Activated CD4-positive, alpha-beta T cell treated with anti-CD3 and anti-CD28 coated beads, Interleukin-2, amount 10 ng/mL, durations not matched to agents 7 days and 5 days (primary cell): Measurements from ENCODE around the gene LPAR1. TPM values are rescaled to one million over a fixed set of nuclear protein-coding genes. Genes with fewer than 3 reads are reported as not detected.

Source experiments
- CTCF ChIA-PET: fragments of 350-600 bp; sonication (Branson Sonifier 250); formaldehyde crosslinking; loops from one replicate; lab custom pipeline; 2021; ENCODE audit warnings: antibody characterized with exemption; lab: Charles Lee
- POLR2A ChIA-PET: fragments of 350-600 bp; sonication (Branson Sonifier 250); formaldehyde crosslinking; loops from one replicate; lab custom pipeline; 2021; ENCODE audit warnings: antibody characterized with exemption; lab: Charles Lee
- DNase-seq: peaks from one replicate; pipeline ENCODE4 v3.0.0-alpha.2; 2020
- H3K27ac Mint-ChIP-seq: one replicate; pipeline ENCODE4 v1.8.0; 2021; ENCODE audit warnings: mild to moderate bottlenecking, moderate library complexity, mixed read lengths
- H3K27me3 Mint-ChIP-seq: one replicate; pipeline ENCODE4 v1.8.0; 2021; ENCODE audit warnings: mixed read lengths
- H3K36me3 Mint-ChIP-seq: one replicate; pipeline ENCODE4 v1.8.0; 2021; ENCODE audit warnings: low read depth, mixed read lengths
- H3K4me1 Mint-ChIP-seq: one replicate; pipeline ENCODE4 v1.8.0; 2021; ENCODE audit warnings: mixed read lengths
- H3K4me3 Mint-ChIP-seq: one replicate; pipeline ENCODE4 v1.8.0; 2021; ENCODE audit warnings: mild to moderate bottlenecking, moderate library complexity, mixed read lengths
- H3K9me3 Mint-ChIP-seq: one replicate; pipeline ENCODE4 v1.8.0; 2021; ENCODE audit warnings: mixed read lengths
- total RNA-seq, 2 experiments: library from RNA; stranded (reverse); gene quantifications; one replicate each; pipeline ENCODE4 v1.2.3, GENCODE V29; 2021

The LPAR1 gene
- total RNA-seq, 2 experiments from 2014 or later = not detected

GRCh38 chr9:110958847-110959246 is 79.4 kb downstream of the LPAR1 start:
- CTCF ChIA-PET = no interaction called here
- no peaks in the 10 kb centered on the region for H3K36me3 Mint-ChIP-seq
- H3K4me3 Mint-ChIP-seq = no peak overlapping the region

GRCh38 chr9:110954822-110955291 is 83.4 kb downstream of the LPAR1 start:
- POLR2A ChIA-PET = no interaction called here
- H3K36me3 Mint-ChIP-seq = no peaks in the 10 kb centered on the region
- DNase-seq = no peak
- H3K27ac Mint-ChIP-seq = no peak overlapping the region
- CTCF ChIA-PET = no interaction called here
- H3K9me3 Mint-ChIP-seq = peaks cover 15% of the 10 kb centered on the region
- H3K4me3 Mint-ChIP-seq = no peak overlapping the region
- no peaks in the 10 kb centered on the region for H3K4me1 Mint-ChIP-seq
- H3K27me3 Mint-ChIP-seq = no peaks in the 10 kb centered on the region

More at GRCh38 chr9:110958847-110959246, 79.4 kb downstream of the LPAR1 start:
- POLR2A ChIA-PET = no interaction called here
- Mint-ChIP-seq H3K27me3 (no peaks in the 10 kb centered on the region), H3K27ac (no peak overlapping the region), H3K4me1 (no peaks in the 10 kb centered on the region), H3K9me3 (peaks cover 7% of the 10 kb centered on the region)
- DNase-seq = no peak

- no peaks in the 10 kb centered on the region for H3K36me3 Mint-ChIP-seq
- no peak overlapping the region for H3K27ac Mint-ChIP-seq
- H3K27me3 Mint-ChIP-seq = no peaks in the 10 kb centered on the region
- no peaks in the 10 kb centered on the region for H3K4me1 Mint-ChIP-seq
- no peak overlapping the region for H3K4me3 Mint-ChIP-seq
- ChIA-PET CTCF (no interaction called here), POLR2A (no interaction called here)
- peaks cover 15% of the 10 kb centered on the region for H3K9me3 Mint-ChIP-seq
- no peak for DNase-seq
Observed at GRCh38 chr9:110952540-110952859, 85.8 kb downstream of the LPAR1 start.

- peaks cover 15% of the 10 kb centered on the region for H3K9me3 Mint-ChIP-seq
- no peak for DNase-seq
- no peaks in the 10 kb centered on the region for H3K4me1 Mint-ChIP-seq
- H3K27me3 Mint-ChIP-seq = no peaks in the 10 kb centered on the region
- H3K36me3 Mint-ChIP-seq = no peaks in the 10 kb centered on the region
- CTCF ChIA-PET = no interaction called here
- POLR2A ChIA-PET = no interaction called here
- no peak overlapping the region for H3K4me3 Mint-ChIP-seq
- no peak overlapping the region for H3K27ac Mint-ChIP-seq
Observed at GRCh38 chr9:110951805-110952539, 86.3 kb downstream of the LPAR1 start.

GRCh38 chr9:110950041-110950645 is 88.1 kb downstream of the LPAR1 start:
- H3K36me3 Mint-ChIP-seq = no peaks in the 10 kb centered on the region
- no peak for DNase-seq
- no peak overlapping the region for H3K27ac Mint-ChIP-seq
- no peak overlapping the region for H3K4me3 Mint-ChIP-seq
- H3K27me3 Mint-ChIP-seq = no peaks in the 10 kb centered on the region
- ChIA-PET POLR2A (no interaction called here), CTCF (no interaction called here)
- H3K4me1 Mint-ChIP-seq = no peaks in the 10 kb centered on the region
- H3K9me3 Mint-ChIP-seq = peaks cover 12% of the 10 kb centered on the region

GRCh38 chr9:110949081-110949480 is 89.2 kb downstream of the LPAR1 start:
- CTCF ChIA-PET = no interaction called here

GRCh38 chr9:110947491-110948044 is 90.7 kb downstream of the LPAR1 start:
- peaks cover 3% of the 10 kb centered on the region for H3K9me3 Mint-ChIP-seq
- no peaks in the 10 kb centered on the region for H3K27me3 Mint-ChIP-seq
- no peak for DNase-seq
- H3K36me3 Mint-ChIP-seq = no peaks in the 10 kb centered on the region
- ChIA-PET POLR2A (no interaction called here), CTCF (no interaction called here)
- H3K4me1 Mint-ChIP-seq = no peaks in the 10 kb centered on the region
- H3K27ac Mint-ChIP-seq = no peak overlapping the region
- no peak overlapping the region for H3K4me3 Mint-ChIP-seq

More at GRCh38 chr9:110949081-110949480, 89.2 kb downstream of the LPAR1 start:
- Mint-ChIP-seq H3K9me3 (peaks cover 10% of the 10 kb centered on the region), H3K4me1 (no peaks in the 10 kb centered on the region), H3K27ac (no peak overlapping the region), H3K36me3 (no peaks in the 10 kb centered on the region), H3K4me3 (no peak overlapping the region), H3K27me3 (no peaks in the 10 kb centered on the region)
- POLR2A ChIA-PET = no interaction called here
- no peak for DNase-seq

GRCh38 chr9:110942522-110942921 is 95.7 kb downstream of the LPAR1 start:
- Mint-ChIP-seq H3K4me1 (no peaks in the 10 kb centered on the region), H3K9me3 (no peaks in the 10 kb centered on the region), H3K27me3 (no peaks in the 10 kb centered on the region), H3K27ac (no peak overlapping the region), H3K4me3 (no peak overlapping the region), H3K36me3 (no peaks in the 10 kb centered on the region)
- DNase-seq = no peak
- ChIA-PET CTCF (no interaction called here), POLR2A (no interaction called here)

- no peaks in the 10 kb centered on the region for H3K4me1 Mint-ChIP-seq
- CTCF ChIA-PET = no interaction called here
- POLR2A ChIA-PET = no interaction called here
- H3K36me3 Mint-ChIP-seq = no peaks in the 10 kb centered on the region
- no peak overlapping the region for H3K27ac Mint-ChIP-seq
- no peaks in the 10 kb centered on the region for H3K27me3 Mint-ChIP-seq
- DNase-seq = no peak
- no peak overlapping the region for H3K4me3 Mint-ChIP-seq
- no peaks in the 10 kb centered on the region for H3K9me3 Mint-ChIP-seq
Observed at GRCh38 chr9:110940951-110941557, 97.2 kb downstream of the LPAR1 start.

- ChIA-PET POLR2A (no interaction called here), CTCF (no interaction called here)
- Mint-ChIP-seq H3K27ac (no peak overlapping the region), H3K27me3 (no peaks in the 10 kb centered on the region), H3K4me3 (no peak overlapping the region), H3K36me3 (no peaks in the 10 kb centered on the region), H3K9me3 (no peaks in the 10 kb centered on the region), H3K4me1 (no peaks in the 10 kb centered on the region)
- DNase-seq = no peak
Observed at GRCh38 chr9:110939573-110939972, 98.7 kb downstream of the LPAR1 start.

GRCh38 chr9:110939047-110939446 is 99.2 kb downstream of the LPAR1 start:
- no peak for DNase-seq
- H3K27ac Mint-ChIP-seq = no peak overlapping the region
- H3K4me1 Mint-ChIP-seq = no peaks in the 10 kb centered on the region
- H3K36me3 Mint-ChIP-seq = no peaks in the 10 kb centered on the region
- no peaks in the 10 kb centered on the region for H3K27me3 Mint-ChIP-seq
- no peaks in the 10 kb centered on the region for H3K9me3 Mint-ChIP-seq
- no peak overlapping the region for H3K4me3 Mint-ChIP-seq
- CTCF ChIA-PET = no interaction called here
- POLR2A ChIA-PET = no interaction called here

GRCh38 chr9:110938242-110938641 is 100.0 kb downstream of the LPAR1 start:
- Mint-ChIP-seq H3K4me1 (peaks cover 5% of the 10 kb centered on the region), H3K9me3 (no peaks in the 10 kb centered on the region), H3K27ac (no peak overlapping the region), H3K36me3 (no peaks in the 10 kb centered on the region), H3K4me3 (no peak overlapping the region), H3K27me3 (no peaks in the 10 kb centered on the region)
- ChIA-PET CTCF (no interaction called here), POLR2A (no interaction called here)
- DNase-seq = no peak

GRCh38 chr9:110936719-110937452 is 101.4 kb downstream of the LPAR1 start:
- Mint-ChIP-seq H3K27ac (no peak overlapping the region), H3K36me3 (no peaks in the 10 kb centered on the region), H3K4me3 (no peak overlapping the region), H3K4me1 (peaks cover 7% of the 10 kb centered on the region), H3K9me3 (no peaks in the 10 kb centered on the region), H3K27me3 (no peaks in the 10 kb centered on the region)
- ChIA-PET CTCF (no interaction called here), POLR2A (no interaction called here)
- no peak for DNase-seq
